PFSK-1 (cell line): ENCODE results near the gene ZSCAN26.

Experiments
- FOXP2 ChIP-seq: optimal IDR thresholded peaks from 2 replicates; pipeline ENCODE3; 2011; ENCODE audit warnings: borderline replicate concordance, control low read depth, inconsistent platforms; ENCODE audit not compliant: insufficient read depth; ENCODE audit errors: extremely low read length, extremely low read depth
- POLR2AphosphoS5 ChIP-seq: IDR thresholded peaks from 2 replicates; pipeline ENCODE4 v1.6.1; 2012; ENCODE audit warnings: low read depth, mild to moderate bottlenecking, control low read depth, low read length, moderate library complexity
- SIN3A ChIP-seq: IDR thresholded peaks from 2 replicates; pipeline ENCODE4 v1.6.1; 2012; ENCODE audit warnings: mild to moderate bottlenecking, low read length, moderate library complexity, borderline replicate concordance; ENCODE audit not compliant: insufficient read depth
- TAF1 ChIP-seq: IDR thresholded peaks from 2 replicates; pipeline ENCODE4 v1.6.1; 2012; ENCODE audit warnings: low read length, control low read depth, borderline replicate concordance; ENCODE audit not compliant: insufficient read depth
- TF ChIP-seq, protein P1 (sequence below), 2 experiments: IDR thresholded peaks; 2 replicates each; pipeline versions ENCODE4 v1.6.1 to v1.8.0; 2011 to 2012; ENCODE audit warnings: low read depth in 2 of 2, low read length in 2 of 2, control low read depth in 1 of 2, inconsistent platforms in 1 of 2, mild to moderate bottlenecking in 1 of 2, moderate library complexity in 1 of 2; ENCODE audit not compliant: insufficient read depth in 1 of 2

Gene ZSCAN26

DNA sequence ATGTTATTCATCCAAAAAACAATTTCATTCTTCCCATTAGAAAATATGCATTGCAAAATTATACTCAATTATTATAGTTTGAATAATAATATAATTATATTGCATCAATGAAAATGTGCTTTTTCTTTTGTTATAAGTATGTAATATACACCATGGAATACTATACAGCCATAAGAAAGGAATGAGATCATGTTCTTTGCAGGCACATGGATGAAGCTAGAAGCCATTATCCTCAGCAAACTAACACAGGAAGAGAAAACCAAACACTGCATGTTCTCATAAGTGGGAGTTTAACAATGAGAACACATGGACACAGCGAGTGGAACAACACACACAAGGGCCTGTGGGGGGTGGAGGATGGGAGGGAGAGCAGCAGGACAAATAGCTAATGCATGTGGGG is 9.9 kb upstream of the ZSCAN26 start:
- TF ChIP-seq TAF1 (no peak), FOXP2 (no peak), POLR2AphosphoS5 (no peak), SIN3A (no peak)
- TF ChIP-seq, protein P1, sequence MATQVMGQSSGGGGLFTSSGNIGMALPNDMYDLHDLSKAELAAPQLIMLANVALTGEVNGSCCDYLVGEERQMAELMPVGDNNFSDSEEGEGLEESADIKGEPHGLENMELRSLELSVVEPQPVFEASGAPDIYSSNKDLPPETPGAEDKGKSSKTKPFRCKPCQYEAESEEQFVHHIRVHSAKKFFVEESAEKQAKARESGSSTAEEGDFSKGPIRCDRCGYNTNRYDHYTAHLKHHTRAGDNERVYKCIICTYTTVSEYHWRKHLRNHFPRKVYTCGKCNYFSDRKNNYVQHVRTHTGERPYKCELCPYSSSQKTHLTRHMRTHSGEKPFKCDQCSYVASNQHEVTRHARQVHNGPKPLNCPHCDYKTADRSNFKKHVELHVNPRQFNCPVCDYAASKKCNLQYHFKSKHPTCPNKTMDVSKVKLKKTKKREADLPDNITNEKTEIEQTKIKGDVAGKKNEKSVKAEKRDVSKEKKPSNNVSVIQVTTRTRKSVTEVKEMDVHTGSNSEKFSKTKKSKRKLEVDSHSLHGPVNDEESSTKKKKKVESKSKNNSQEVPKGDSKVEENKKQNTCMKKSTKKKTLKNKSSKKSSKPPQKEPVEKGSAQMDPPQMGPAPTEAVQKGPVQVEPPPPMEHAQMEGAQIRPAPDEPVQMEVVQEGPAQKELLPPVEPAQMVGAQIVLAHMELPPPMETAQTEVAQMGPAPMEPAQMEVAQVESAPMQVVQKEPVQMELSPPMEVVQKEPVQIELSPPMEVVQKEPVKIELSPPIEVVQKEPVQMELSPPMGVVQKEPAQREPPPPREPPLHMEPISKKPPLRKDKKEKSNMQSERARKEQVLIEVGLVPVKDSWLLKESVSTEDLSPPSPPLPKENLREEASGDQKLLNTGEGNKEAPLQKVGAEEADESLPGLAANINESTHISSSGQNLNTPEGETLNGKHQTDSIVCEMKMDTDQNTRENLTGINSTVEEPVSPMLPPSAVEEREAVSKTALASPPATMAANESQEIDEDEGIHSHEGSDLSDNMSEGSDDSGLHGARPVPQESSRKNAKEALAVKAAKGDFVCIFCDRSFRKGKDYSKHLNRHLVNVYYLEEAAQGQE (IDR thresholded peaks at IDR 0.05; ENCODE audit: insufficient read depth in 1 of 2, low read depth in 2 of 2, low read length in 2 of 2), result no peak

DNA sequence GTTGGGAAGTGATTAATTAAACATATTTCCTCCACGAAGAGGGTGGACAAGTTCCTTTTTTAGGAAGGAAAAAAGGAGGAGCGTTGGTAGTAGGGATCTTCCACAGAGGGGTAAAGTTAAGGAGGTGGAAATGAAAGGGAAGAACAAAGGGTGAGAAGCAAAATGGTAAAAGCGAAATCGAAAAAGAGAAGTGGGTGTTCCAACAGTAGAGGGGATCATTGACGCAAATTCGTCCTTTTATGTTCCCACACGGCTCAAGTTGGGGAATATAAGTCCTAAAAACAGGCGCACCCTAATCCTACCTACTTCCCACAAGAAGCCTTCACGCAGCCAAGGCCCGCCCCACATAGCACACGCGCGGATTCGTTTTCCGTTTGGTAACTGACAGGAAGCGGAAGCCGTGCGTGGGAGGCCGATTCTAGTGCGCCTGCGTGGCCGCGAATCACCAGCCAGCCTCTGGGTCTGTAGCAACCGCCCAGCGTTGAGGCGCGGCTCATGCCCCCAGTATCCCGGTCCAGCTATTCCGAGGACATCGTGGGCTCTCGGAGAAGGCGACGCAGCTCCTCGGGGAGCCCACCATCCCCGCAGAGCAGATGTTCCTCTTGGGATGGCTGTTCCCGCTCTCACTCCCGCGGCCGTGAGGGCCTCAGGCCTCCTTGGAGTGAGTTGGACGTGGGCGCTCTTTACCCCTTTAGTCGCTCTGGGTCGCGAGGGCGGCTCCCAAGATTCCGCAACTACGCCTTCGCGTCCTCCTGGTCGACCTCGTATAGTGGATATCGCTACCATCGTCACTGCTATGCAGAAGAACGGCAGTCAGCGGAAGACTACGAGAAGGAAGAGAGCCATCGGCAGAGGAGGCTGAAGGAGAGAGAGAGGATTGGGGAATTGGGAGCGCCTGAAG is 7.8 kb upstream of the ZSCAN26 start, which contains the start of gene NKAPL:
Gene NKAPL, plus strand, starts transcription at position 421 of the 901 bp plus-strand sequence. Its CDS starts 75 bp downstream, at position 496.
- TF ChIP-seq, protein P1 (IDR thresholded peaks at IDR 0.05; ENCODE audit: insufficient read depth in 1 of 2, low read depth in 2 of 2, low read length in 2 of 2), result no peak
- TF ChIP-seq POLR2AphosphoS5, result no peak

DNA sequence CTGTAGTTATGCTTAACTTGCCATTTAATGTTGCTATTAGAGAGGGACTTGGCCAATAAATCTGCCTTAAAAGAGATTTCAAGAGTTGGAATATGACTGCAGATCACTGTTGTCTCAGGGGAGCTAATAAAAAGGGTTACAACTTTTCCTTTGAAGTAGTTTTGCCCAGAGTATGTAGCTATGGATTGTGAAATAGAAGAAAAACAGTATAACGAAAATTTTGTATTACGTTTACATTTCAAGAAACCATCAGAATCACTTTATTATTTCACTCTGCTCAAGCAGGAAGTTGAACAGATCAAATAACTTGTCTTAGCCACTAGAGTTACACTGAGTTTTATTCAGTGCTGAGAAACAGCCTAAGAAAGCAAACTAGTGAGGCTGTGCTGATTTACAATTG is 3.0 kb upstream of the ZSCAN26 start:
- TF ChIP-seq POLR2AphosphoS5 (no peak), FOXP2 (no peak), SIN3A (no peak), TAF1 (no peak)
- TF ChIP-seq, protein P1 (IDR thresholded peaks at IDR 0.05; ENCODE audit: insufficient read depth in 1 of 2, low read depth in 2 of 2, low read length in 2 of 2), result no peak

DNA sequence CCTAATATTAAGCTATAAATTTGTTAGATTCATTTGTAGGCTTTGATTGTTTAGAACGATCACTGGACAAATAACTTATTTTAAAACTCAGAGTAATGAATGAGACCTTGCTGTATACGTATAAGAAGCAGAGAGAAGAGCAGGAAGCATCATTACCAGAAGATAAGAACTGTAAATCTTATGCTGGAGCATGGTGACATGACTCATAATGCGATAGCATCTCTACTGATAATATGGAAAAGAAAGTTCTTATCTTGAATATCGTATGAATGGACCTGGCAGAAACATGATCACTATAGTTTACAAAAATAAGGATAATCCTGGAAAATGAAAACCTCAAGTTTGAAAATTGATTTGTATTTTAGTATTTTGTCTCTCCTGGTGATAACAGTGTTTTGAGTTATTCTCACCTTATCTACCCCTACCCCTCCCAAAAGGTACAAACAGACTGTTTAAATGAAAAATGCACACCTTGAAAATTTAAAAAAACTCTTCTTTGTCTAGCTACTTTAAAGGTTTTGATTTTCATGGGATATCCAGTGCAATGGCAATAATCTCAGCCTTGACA is 2.0 kb upstream of the ZSCAN26 start:
- TF ChIP-seq FOXP2 (no peak), TAF1 (no peak)

DNA sequence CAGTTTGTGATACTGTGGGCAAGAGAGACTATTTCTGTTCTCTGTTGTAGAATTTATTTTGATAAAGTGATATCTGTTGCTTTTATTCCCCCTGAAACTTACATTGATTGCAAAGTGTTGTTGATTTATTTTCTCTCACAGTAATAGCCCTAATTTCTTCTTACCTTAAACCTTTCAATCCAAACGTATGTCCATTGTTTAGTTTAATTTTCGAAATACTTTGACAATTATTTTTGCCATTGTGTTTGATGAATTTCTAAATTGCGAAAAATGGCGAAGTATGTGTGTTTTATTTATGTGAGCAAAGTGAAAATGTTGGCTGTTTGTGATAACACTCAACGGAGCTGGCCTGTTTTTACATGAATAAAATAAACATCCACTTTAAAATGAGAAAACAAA is 381 bp upstream of the ZSCAN26 start:
- TF ChIP-seq, protein P1 (IDR thresholded peaks at IDR 0.05; ENCODE audit: insufficient read depth in 1 of 2, low read depth in 2 of 2, low read length in 2 of 2), result no peak
- TF ChIP-seq FOXP2, result no peak
- TF ChIP-seq POLR2AphosphoS5, result no peak
- TF ChIP-seq SIN3A, result no peak
- no peak for TF ChIP-seq TAF1
